Measurements from ENCODE around the gene DMRTC2.

- TF ChIP-seq CTCF (IDR thresholded peaks at IDR 0.05 in 4 of 5, conservative IDR thresholded peaks at IDR 0.05 in 1 of 5) = no peak
- TF ChIP-seq POLR2A (IDR thresholded peaks at IDR 0.05) = no peak
Observed at GRCh38 chr19:41821003-41821735, 23.7 kb upstream of the DMRTC2 start.
